HL-60/S4 (cell line): ENCODE results near the gene PSMB4.
"Not testable (repeated sequence)": the region's sequence is repeated elsewhere in the genome, so short reads cannot be mapped to it uniquely, and the experiment has no call there.

ENCODE experiments used
- in situ Hi-C: fragments of 300-500 bp; cut with MboI; formaldehyde crosslinking; loops from 2 replicates; pipeline ENCODE4 v1.14.3; 2022; ENCODE audit warnings: low sequenced_read_pairs

PSMB4 gene

GRCh38 chr1:151399324-151400171, at the start of gene PSMB4:
Gene PSMB4 (plus strand): TSS chr1:151399573. CDS start chr1:151399588, 15 bp downstream.
- in situ Hi-C loops: no loop called here

- in situ Hi-C loops: not testable (repeated sequence)
These were observed 49.0 kb upstream of the PSMB4 start for GRCh38 chr1:151350323-151350722.

- in situ Hi-C loops: no loop called here
These were observed 47.2 kb upstream of the PSMB4 start for GRCh38 chr1:151352021-151352718.

- in situ Hi-C loops: no loop called here
These were observed 42.7 kb upstream of the PSMB4 start for GRCh38 chr1:151356696-151357095.

GRCh38 chr1:151361883-151362282, 37.5 kb upstream of the PSMB4 start:
- in situ Hi-C loops: no loop called here

GRCh38 chr1:151362308-151363155, 36.8 kb upstream of the PSMB4 start:
- in situ Hi-C loops: no loop called here

- in situ Hi-C loops: no loop called here
These were observed 34.4 kb upstream of the PSMB4 start for GRCh38 chr1:151364996-151365395.

- in situ Hi-C loops: no loop called here
These were observed 31.5 kb upstream of the PSMB4 start for GRCh38 chr1:151367658-151368392.

- in situ Hi-C loops: no loop called here
These were observed 30.7 kb upstream of the PSMB4 start for GRCh38 chr1:151368393-151369301.

- in situ Hi-C loops: no loop called here
These were observed 30.1 kb upstream of the PSMB4 start for GRCh38 chr1:151369302-151369610.

GRCh38 chr1:151369621-151370048, 29.7 kb upstream of the PSMB4 start:
- in situ Hi-C loops: no loop called here

GRCh38 chr1:151370211-151370911, 29.0 kb upstream of the PSMB4 start:
- in situ Hi-C loops: no loop called here

GRCh38 chr1:151371370-151372057, 27.9 kb upstream of the PSMB4 start:
- in situ Hi-C loops: no loop called here

GRCh38 chr1:151372058-151372934, 27.1 kb upstream of the PSMB4 start, which contains the start of gene SELENBP1:
Gene SELENBP1 (minus strand): TSS chr1:151372705. CDS start chr1:151372641, 64 bp downstream.
- in situ Hi-C loops: no loop called here

GRCh38 chr1:151373196-151373595, 26.2 kb upstream of the PSMB4 start:
- in situ Hi-C loops: no loop called here

GRCh38 chr1:151377150-151377884, 22.1 kb upstream of the PSMB4 start:
- in situ Hi-C loops: no loop called here

GRCh38 chr1:151384584-151384983, 14.8 kb upstream of the PSMB4 start:
- in situ Hi-C loops: no loop called here
